Inflammatory macrophage treated with lipopolysaccharide for 1 hour (primary cell): ENCODE measurements around the gene CROCC.

ENCODE experiments used
- DNase-seq, 2 donors: peaks; one replicate each; pipeline ENCODE4 v3.0.0-alpha.2; 2020 to 2022

The CROCC gene

DNA sequence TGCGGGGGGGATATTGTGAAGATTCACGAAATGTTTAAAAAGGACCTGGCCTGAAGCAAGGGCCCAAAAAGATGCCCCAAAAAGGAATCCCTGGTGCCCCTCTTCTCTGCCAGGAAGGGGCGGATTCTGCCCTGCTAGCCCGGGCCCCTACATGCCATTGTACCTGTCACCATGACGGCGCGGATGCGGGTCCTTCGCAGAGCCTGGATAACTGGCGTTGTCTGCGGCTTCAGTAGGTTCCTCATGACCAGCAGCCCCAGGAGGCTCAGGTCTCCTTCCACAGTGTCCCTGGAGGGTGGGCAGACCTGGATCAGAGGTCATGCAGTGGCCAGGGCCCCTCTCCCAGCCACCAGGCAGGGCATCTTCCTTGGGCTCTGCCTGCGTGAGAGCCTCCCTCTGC is 69.8 kb downstream of the CROCC start:
- DNase-seq, result no peak

GRCh38 chr1:16992102-16992501 is 70.4 kb downstream of the CROCC start:
- no peak for DNase-seq

DNA sequence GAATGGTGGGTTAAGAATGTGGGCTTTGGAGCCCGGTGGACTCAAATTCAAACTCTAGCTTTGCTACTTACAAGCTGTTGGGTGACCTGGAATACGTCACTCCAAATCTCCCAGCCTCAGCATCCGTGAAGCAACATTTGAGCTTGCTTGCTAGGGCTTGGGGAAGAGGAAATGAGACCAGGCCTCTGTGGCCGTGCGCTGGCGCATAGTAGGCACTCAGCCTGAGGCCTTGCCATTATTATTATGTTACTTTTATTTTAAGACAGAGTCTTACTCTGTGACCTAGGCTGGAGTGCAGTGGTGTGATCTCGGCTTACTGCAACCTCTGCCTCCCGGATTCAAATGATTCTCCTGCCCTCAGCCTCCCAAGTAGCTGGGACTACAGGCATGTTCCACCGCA is 70.9 kb downstream of the CROCC start:
- no peak for DNase-seq

DNA sequence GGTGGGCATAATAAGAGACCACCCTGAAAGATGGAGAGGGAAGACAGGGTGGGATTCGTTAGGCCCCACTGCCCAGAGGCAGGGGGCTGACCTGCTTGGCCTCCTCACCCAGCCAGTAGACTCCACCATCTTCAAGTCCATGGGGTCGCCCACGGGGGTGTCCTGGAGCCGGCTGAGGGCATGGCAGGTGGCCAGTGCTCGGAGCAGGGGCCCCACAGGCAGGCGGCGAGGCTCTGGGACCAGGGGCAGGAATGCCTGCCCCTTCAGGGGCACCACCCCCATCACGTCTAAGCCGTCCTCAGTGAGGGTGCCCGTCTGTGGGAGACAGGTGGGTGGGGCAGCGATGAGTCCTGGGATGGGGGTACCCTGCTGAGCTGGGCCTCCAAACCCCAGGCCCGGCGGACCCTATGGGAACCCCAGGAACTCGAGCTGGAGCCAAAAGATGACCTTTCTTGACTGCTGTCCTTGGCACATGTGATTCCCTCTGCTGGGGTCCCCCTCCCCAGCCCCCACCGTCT is 71.8 kb downstream of the CROCC start:
- no peak for DNase-seq

GRCh38 chr1:16996845-16997244 is 75.1 kb downstream of the CROCC start:
- DNase-seq, result no peak

DNA sequence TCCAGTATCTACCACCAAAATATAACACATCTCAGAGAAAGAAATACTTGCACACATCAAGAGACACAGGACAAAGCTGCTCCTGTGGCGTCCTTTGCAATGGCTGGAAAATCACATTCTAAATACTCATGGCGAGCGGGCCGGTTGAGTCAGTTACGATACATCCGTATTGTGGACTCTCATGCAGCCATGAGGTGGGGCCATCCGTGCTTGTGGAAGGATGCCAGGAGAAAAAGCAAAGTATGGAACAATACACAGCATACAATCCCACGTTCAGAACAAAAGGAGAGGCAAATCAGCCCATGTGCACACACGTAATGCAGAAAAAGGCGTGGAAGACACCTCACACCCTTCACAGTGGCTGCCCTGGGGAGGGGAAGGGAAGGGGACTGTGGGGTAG is 76.9 kb downstream of the CROCC start:
- no peak for DNase-seq

- DNase-seq, result no peak
Observed at GRCh38 chr1:16999863-17000262, 78.1 kb downstream of the CROCC start.

DNA sequence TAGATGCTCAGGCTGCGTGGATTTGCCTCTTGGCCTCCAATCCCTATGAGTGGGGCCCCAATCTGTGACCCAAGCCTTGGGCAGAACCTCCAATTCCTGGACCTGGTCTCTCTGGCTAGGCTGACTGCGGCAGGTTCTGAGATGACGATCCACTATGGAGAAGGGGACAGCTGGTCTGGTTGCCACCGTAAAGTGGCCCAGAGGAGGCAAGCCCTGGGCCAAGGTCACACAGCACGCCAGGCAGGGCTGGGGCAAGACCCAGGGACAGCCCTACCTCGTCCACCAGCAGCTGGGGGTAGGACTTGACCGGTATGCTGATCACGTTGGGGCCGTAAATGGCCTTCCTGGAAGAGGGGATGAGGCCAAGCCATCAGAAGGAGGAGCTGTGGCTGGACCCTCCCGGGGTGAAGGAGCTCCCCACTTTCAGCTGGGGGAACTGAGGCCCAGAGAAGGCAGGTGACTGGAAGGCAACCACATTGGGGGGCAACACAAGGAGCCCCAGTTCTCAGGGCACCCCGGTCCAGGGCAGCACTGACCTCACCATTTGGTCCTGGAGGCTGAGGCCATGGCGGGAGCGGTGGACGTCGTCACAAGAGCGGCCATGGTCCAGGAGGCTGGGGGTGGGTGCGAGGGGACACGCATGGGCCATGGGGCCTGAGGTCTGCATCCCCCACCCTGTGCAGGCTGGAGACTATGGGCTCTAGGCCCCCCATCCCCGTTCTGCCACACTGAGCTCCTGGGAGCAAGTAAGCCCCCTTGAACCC is 80.2 kb downstream of the CROCC start:
- no peak for DNase-seq

GRCh38 chr1:17002524-17002902 is 80.8 kb downstream of the CROCC start:
- no peak for DNase-seq

DNA sequence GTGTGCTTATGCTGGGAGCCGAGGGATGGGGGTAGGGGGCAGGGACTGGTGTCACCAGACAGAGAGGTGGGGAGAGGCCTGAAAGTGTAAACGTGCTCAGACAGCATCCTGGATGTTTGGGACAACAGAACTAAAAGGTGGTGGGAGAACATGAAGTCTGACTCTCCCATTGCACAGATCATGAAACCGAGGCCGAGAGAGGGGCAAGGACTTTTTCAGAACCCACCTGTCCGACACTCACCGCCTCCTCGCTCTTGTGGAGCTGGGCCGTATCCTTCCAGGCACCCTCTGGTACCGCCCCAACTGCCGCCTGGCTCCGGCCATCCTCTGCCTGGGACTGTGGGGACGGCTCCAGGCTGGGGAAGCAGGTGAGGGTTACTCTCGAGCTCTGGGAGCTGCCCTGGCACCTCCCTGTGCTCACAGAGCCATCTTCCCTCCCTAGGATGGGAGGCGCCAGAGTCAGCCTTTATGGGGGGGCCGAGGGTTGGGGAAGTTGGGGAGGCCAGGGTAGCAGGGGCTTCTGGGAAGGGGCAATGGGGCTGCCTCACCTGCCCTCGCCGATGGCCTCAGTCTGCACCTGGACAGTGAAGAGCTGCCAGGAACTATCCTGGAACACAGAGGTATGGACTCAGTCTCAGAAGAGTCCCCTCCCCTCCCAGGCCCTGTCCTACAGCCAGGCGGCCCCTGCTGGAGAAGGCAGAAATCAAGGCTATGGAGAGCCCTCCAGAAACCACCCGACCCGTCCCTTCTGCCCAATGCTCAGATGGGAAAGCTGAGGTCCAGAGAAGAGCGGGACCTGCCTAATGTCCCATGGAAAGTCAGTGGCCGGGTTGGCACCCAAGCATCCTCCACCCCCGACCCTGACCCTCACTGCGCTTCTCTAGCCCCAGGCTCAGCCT is 83.0 kb downstream of the CROCC start:
- DNase-seq, result no peak

DNA sequence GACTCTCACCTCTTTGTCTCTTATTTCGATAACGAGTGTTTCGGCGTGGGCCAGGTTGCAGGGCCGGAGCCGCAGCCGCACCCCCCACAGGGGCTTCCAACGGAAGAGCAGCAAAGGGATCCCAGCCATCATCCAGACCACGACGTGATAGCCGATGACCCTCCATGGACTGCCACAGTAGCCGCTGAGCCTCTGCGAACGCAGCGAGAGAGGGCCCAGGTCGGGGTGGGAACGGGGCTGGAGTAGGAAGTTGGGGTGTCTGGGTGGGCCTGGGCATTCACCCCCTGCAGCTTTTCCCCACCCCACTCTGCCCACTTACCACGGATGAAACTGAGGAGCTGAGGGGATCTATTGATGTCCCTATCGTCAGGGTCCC is 83.6 kb downstream of the CROCC start:
- DNase-seq, result no peak

DNA sequence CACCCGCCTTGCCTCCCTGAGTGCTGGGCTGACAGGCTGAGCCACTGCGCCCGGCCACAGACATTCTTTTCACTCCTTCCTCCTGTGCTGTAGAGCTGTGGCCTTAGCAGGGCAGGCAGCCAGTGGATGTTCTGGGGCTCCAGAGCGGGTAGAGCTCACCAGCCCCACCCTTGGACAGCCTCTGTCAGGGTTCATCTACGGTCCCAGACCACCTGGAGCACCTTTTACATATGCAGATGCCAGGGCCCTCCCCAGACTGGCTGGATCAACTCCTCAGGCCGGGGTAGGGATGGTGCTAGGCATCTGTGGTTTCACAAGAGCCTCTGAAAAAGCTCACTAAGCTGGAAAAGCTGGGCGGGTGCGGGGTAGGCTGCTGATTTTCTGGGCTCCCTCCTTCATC is 85.4 kb downstream of the CROCC start:
- DNase-seq, result no peak

- no peak for DNase-seq
Observed at GRCh38 chr1:17008208-17008855, 86.6 kb downstream of the CROCC start.

DNA sequence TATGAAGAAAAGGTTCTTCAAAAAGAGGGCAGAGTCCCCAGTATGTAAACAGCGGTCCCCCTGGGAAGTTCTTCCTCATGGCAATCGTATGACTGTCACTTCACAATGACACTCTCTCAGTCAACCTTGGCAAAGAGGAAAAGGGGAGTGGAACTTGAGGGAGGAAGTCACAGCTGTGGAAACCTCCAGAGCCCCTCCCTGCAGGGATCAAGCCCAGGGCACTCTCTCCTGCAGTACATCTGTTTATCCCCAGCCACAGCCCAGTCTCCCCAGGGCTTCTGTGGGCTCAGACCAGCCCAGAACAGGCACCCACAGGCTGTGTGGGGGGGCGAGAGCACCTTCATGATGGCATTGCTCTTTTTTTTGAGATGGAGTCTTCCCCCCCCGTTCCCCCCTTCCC is 88.0 kb downstream of the CROCC start:
- peak; percentile 67 to 72 for DNase-seq

DNA sequence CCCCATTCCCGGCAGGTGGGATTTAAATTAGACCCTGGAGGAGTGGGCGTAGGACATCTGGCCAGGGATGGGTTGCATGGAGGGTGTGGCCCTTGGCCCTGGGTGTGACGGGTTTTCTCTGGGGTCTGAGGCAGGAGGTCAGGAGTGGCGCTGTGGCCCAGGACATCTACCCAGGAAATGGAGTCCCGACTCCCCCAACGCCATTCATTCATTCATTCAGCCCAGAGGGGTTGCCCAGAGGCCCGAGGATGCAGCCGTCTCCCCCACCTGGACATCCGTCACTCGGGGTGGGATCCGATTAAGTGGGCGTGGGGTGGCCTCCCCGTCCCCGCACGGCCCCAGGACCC is 89.3 kb downstream of the CROCC start:
- no peak for DNase-seq

DNA sequence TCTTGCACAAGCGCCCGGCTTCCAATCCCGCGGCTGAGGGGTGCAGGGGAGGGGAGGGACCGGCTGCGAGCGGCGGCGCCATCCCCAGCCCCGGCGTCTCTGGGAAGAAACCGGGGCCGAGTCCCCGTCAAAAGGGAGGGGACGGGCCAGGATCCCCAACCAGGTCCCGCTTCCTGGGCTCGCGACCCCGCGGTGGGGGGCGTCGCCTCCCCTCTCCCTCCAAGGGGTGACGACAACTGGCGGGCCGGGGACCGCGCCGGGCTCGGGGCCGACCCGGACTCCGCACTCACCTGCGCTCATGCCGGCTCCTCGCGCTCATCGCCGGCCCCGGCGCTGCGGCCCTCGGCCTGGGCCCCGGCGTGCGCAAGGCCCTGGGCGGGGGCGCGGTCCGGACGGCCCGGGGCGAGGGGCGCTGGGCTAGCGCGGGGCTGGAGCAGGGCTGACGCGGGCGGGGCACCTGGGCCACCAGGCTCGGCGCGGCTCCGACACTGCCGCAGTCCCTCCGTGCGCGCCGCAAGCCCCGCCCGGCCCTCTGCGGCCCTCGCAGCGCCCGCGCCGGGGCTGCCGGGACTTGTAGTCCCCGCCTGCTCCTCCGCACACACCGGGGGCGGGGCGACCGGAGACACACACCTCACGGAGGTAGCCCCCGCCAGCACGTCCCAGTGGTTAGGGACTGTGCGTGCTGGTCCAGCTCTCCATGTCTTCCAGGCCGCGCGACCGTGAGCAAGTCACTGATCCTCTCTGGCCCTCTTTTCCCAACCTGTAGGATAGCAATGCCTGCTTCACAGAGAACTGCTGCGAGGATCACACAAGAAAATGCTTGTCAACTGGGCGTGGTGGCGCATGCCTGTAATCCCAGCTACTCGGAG is 89.9 kb downstream of the CROCC start, which contains the start of gene ATP13A2:
Gene ATP13A2, minus strand, starts transcription at position 490 of the 869 bp plus-strand sequence. Its CDS starts 190 bp downstream, at position 300.
- peak; percentile 57 to 68 for DNase-seq

DNA sequence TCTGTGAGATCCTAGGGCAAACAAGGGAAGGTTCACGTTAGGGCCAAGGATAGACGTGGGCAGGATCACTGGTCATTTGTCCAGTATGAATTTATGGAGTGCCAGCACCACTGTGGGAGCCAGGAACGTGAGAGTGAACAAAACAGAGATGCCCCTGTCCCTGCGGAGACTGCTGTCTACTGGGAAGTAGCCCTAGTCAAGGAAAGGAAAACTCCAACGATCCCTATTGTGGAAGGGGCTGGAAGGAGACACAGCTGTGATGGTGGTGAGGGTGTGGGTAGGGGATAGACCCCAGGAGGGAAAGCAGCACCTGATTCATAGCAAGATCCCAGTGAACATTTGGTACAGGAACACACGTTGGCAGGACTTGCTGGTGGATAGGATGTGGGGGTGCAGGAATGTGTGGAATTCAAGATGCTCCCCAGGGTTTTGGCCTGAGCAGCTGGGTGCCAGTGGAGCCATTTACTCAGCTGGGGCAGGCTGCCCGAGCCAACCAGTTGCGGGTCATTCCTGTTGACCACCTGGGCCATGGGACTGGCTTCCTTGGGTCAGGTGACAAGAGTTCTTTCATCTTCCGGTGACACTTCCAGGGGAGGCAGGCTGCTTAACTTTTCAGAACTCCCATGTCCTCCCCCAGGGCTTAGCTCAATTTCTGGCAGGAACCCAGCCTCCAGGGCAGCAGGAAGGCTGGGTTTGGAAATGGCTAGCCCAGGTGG is 91.2 kb downstream of the CROCC start:
- no peak for DNase-seq

DNA sequence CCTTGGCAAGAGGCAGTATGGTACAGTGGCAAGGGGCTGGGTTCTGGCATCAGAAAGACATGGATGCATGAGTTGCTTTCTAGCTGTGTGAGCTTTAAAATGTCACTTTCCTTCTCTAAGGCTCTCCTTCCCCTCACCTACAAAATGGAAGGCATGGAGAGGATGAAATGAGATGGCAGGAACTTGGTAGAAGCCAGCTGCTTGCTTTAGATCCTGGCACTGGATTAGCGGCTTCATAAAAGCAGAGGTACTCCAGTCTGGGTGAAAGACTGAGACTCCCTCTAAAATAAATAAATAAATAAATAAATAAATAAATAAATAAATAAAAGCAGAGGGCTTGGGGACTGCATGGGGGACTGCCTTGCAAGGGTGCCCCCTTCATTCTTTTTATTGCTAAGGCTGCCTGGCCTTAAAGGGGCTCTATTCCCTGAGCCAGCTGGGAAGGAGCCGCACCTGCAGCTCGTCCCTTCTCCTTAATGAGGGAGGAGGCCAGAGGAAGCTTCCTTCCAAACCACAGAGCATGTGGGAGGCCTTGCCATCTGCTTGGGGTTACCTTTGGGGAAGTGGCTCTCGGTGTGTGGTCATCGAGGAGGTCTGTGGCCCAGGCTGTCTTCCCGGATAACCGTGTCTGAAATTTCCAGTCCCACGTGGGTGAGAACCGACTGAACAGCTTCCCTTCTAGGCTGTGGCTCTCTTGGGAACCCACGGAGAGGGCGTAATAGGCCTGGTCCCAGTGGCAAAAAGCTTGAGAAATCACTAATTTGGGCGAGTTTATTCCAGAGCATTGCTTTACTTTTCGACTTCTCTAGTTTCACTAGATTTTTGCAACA is 92.0 kb downstream of the CROCC start:
- peak; percentile 83 to 93 for DNase-seq

GRCh38 chr1:17014671-17015567 is 93.2 kb downstream of the CROCC start:
- no peak for DNase-seq

GRCh38 chr1:17016317-17016661 is 94.6 kb downstream of the CROCC start:
- DNase-seq, result no peak
